ENCODE measurements around the gene DCLRE1A. TPM values are rescaled to one million over a fixed set of nuclear protein-coding genes. Genes with fewer than 3 reads are reported as not detected.

DCLRE1A gene
- total and polyA plus RNA-seq, 10 of the 15 experiments (the other 5 are each of a cell fraction or from before 2014, with no cell fraction given): 4.8 to 29.8 (median 14.0) TPM

GRCh38 chr10:113788604-113789083 is 65.2 kb downstream of the DCLRE1A start (continued):
- no peak for TF ChIP-seq ZBTB11 (CRISPR knock-in tag; IDR thresholded peaks at IDR 0.05)
- no peak for TF ChIP-seq CHD2 (IDR thresholded peaks at IDR 0.05; ENCODE audit: borderline replicate concordance, low read depth, low read length)
- TF ChIP-seq CEBPB (IDR thresholded peaks at IDR 0.05; ENCODE audit: borderline replicate concordance in 1 of 2, low read depth in 2 of 2, low read length in 2 of 2): no peak
- TF ChIP-seq USF1 (IDR thresholded peaks at IDR 0.05; ENCODE audit: borderline replicate concordance, extremely low read length, insufficient read depth, low read depth, low read length): no peak
- TF ChIP-seq PRDM15 (CRISPR knock-in tag; IDR thresholded peaks at IDR 0.05): no peak
- no peak for TF ChIP-seq PKNOX1 (IDR thresholded peaks at IDR 0.05)
- peak; percentile 49; the same call in 1 of the 2 replicates for TF ChIP-seq ZNF24 (IDR thresholded peaks at IDR 0.05)
- TF ChIP-seq RB1 (IDR thresholded peaks at IDR 0.05; ENCODE audit: borderline replicate concordance): no peak
- peak; percentile 99 for TF ChIP-seq BACH1 (IDR thresholded peaks at IDR 0.05; ENCODE audit: borderline replicate concordance)
- TF ChIP-seq USF2 (IDR thresholded peaks at IDR 0.05; ENCODE audit: borderline replicate concordance, low read depth, low read length): no peak
- TF ChIP-seq MYB (IDR thresholded peaks at IDR 0.05; ENCODE audit: borderline replicate concordance, low read depth, low read length): no peak
- TF ChIP-seq HDAC2 (IDR thresholded peaks at IDR 0.05): no peak
- no peak for TF ChIP-seq SUZ12 (IDR thresholded peaks at IDR 0.05; ENCODE audit: unreplicated experiment)
- TF ChIP-seq ZNF274 (IDR thresholded peaks at IDR 0.05; ENCODE audit: insufficient read depth, insufficient read length): no peak
- peak; percentile 92 for TF ChIP-seq ATF2 (IDR thresholded peaks at IDR 0.05; ENCODE audit: low read length)
- TF ChIP-seq CREM (IDR thresholded peaks at IDR 0.05; ENCODE audit: low read depth): peak; percentile 79
- peak; percentile 99 for TF ChIP-seq NFIC (IDR thresholded peaks at IDR 0.05; ENCODE audit: low read depth, low read length)
- TF ChIP-seq SMAD5 (IDR thresholded peaks at IDR 0.05; ENCODE audit: low read depth): no peak
- TF ChIP-seq SMARCA5 (IDR thresholded peaks at IDR 0.05): no peak
- no peak for TF ChIP-seq SIX5 (IDR thresholded peaks at IDR 0.05; ENCODE audit: low read depth, low read length, severe bottlenecking)

Measured in GM12878 (cell line).